HepG2 (cell line): ENCODE data around the gene RINL. TPM values are rescaled to one million over a fixed set of nuclear protein-coding genes. Genes with fewer than 3 reads are reported as not detected.
A peak's percentile ranks its signal among the peaks of the same experiment; 100 is the strongest.

Source experiments
- AHDC1 ChIP-seq: sonication (generic); formaldehyde crosslinking; IDR thresholded peaks from 2 replicates; pipeline ENCODE4 v1.5.1; 2020; ENCODE audit warnings: mild to moderate bottlenecking, missing genetic modification reagents, borderline replicate concordance
- BCL6 ChIP-seq: IDR thresholded peaks from 2 replicates; pipeline ENCODE4 v1.6.1; 2016; ENCODE audit warnings: missing genetic modification reagents, missing compliant biosample characterization
- CREM ChIP-seq, 2 experiments: sonication (generic) in 1 of 2; formaldehyde crosslinking in 1 of 2; IDR thresholded peaks; 2 replicates each; pipeline versions ENCODE4 v1.4.0 to v1.6.1; 2016 to 2020; ENCODE audit warnings: antibody characterized with exemption in 1 of 2, mild to moderate bottlenecking in 1 of 2, missing genetic modification reagents in 1 of 2
- ERF ChIP-seq: IDR thresholded peaks from 2 replicates; pipeline ENCODE4 v1.6.1; 2018; ENCODE audit warnings: missing biosample characterization, missing genetic modification reagents
- HNRNPUL1 ChIP-seq: fragments of 200-400 bp; formaldehyde crosslinking; IDR thresholded peaks from 2 replicates; pipeline ENCODE4 v1.6.1; 2017; ENCODE audit warnings: low read depth, mild to moderate bottlenecking, low read length, moderate library complexity
- MTA3 ChIP-seq: sonication (generic); formaldehyde crosslinking; IDR thresholded peaks from 2 replicates; pipeline ENCODE4 v1.4.0; 2020; ENCODE audit warnings: missing genetic modification reagents
- NR2F6 ChIP-seq, 2 experiments: IDR thresholded peaks; 2 replicates each; pipeline ENCODE4 v1.6.1; 2016; ENCODE audit warnings: antibody characterized with exemption in 1 of 2, mild to moderate bottlenecking in 1 of 2
- REPIN1 ChIP-seq: sonication (generic); formaldehyde crosslinking; IDR thresholded peaks from 2 replicates; pipeline ENCODE4 v1.8.0; 2022; ENCODE audit warnings: missing genetic modification reagents, low read depth, mild to moderate bottlenecking, borderline replicate concordance
- SMC3 ChIP-seq: IDR thresholded peaks from 2 replicates; pipeline ENCODE4 v1.6.1; 2011; ENCODE audit warnings: low read length, improper control_type of control experiment
- SP4 ChIP-seq: sonication (generic); formaldehyde crosslinking; IDR thresholded peaks from 2 replicates; pipeline ENCODE4 v1.8.1; 2023; ENCODE audit warnings: mild to moderate bottlenecking, missing genetic modification reagents
- TEAD3 ChIP-seq: optimal IDR thresholded peaks from 2 replicates; pipeline ENCODE3; 2016; ENCODE audit warnings: borderline replicate concordance
- TIGD3 ChIP-seq: sonication (generic); formaldehyde crosslinking; IDR thresholded peaks from 2 replicates; pipeline ENCODE4 v1.5.1; 2020; ENCODE audit warnings: mild to moderate bottlenecking, missing genetic modification reagents, borderline replicate concordance
- ZNF224 ChIP-seq: sonication (generic); formaldehyde crosslinking; IDR thresholded peaks from 2 replicates; pipeline ENCODE4 v1.5.0; 2020; ENCODE audit warnings: mild to moderate bottlenecking, missing genetic modification reagents
- ZNF30 ChIP-seq: sonication (generic); formaldehyde crosslinking; IDR thresholded peaks from 2 replicates; pipeline ENCODE4 v1.5.0; 2020; ENCODE audit warnings: mild to moderate bottlenecking, missing genetic modification reagents
- ZNF670 ChIP-seq: sonication (generic); formaldehyde crosslinking; IDR thresholded peaks from 2 replicates; pipeline ENCODE4 v1.8.0; 2022; ENCODE audit warnings: mild to moderate bottlenecking, missing genetic modification reagents, borderline replicate concordance
- ZNF841 ChIP-seq: sonication (generic); formaldehyde crosslinking; IDR thresholded peaks from 2 replicates; pipeline ENCODE4 v1.8.1; 2023; ENCODE audit warnings: missing genetic modification reagents, borderline replicate concordance
- polyA plus RNA-seq, 8 experiments: library from polyadenylated mRNA; depleted of rRNA in 3 of 8; stranded (reverse) in 7 of 8; unstranded in 1 of 8; fragments of >200 nt; fragmentation: Illumina TruSeq in 4 of 8; extraction: Trizol in 4 of 8; gene quantifications; 2 replicates each; pipeline versions ENCODE4 v1.2.1 to v1.2.3, GENCODE V29; 2011 to 2016; ENCODE audit warnings: low read depth in 4 of 8, missing spikeins in 1 of 8, mixed read lengths in 1 of 8; ENCODE audit not compliant: insufficient read depth in 1 of 8
- total RNA-seq, 5 experiments: library from RNA; depleted of rRNA; stranded (reverse); fragments of >200 nt; fragmentation: Illumina TruSeq; extraction: Trizol; gene quantifications; 2 replicates each; pipeline ENCODE4 v1.2.3, GENCODE V29; 2016; ENCODE audit warnings: low read depth in 1 of 5
- TF ChIP-seq, protein P1 (sequence below): sonication (generic); formaldehyde crosslinking; IDR thresholded peaks from 2 replicates; pipeline ENCODE4 v1.4.0; 2020; ENCODE audit warnings: missing genetic modification reagents, borderline replicate concordance
- TF ChIP-seq, protein P2 (sequence below): sonication (generic); formaldehyde crosslinking; IDR thresholded peaks from 2 replicates; pipeline ENCODE4 v1.4.0; 2020; ENCODE audit warnings: low read depth, mild to moderate bottlenecking, missing genetic modification reagents

RINL gene
- total and polyA plus RNA-seq, 2 of the 13 experiments (the other 11 are each of a cell fraction or from before 2014, with no cell fraction given): 11.4 to 18.0 TPM

GRCh38 chr19:38831142-38831605, 46.9 kb downstream of the RINL start (continued):
- TF ChIP-seq SP4 (CRISPR knock-in tag): no peak
- 0 out of 2 replicates have a peak, but pooled peaks have one; percentile 25 for TF ChIP-seq ZNF30
- TF ChIP-seq HNRNPUL1: no peak
- TF ChIP-seq ZNF224 (CRISPR knock-in tag): peak; percentile 70; the same call in 1 of the 2 replicates
- TF ChIP-seq CREM (IDR thresholded peaks at IDR 0.05): no peak
- no peak for TF ChIP-seq CREM (CRISPR knock-in tag; IDR thresholded peaks at IDR 0.05)
- TF ChIP-seq, protein P1, sequence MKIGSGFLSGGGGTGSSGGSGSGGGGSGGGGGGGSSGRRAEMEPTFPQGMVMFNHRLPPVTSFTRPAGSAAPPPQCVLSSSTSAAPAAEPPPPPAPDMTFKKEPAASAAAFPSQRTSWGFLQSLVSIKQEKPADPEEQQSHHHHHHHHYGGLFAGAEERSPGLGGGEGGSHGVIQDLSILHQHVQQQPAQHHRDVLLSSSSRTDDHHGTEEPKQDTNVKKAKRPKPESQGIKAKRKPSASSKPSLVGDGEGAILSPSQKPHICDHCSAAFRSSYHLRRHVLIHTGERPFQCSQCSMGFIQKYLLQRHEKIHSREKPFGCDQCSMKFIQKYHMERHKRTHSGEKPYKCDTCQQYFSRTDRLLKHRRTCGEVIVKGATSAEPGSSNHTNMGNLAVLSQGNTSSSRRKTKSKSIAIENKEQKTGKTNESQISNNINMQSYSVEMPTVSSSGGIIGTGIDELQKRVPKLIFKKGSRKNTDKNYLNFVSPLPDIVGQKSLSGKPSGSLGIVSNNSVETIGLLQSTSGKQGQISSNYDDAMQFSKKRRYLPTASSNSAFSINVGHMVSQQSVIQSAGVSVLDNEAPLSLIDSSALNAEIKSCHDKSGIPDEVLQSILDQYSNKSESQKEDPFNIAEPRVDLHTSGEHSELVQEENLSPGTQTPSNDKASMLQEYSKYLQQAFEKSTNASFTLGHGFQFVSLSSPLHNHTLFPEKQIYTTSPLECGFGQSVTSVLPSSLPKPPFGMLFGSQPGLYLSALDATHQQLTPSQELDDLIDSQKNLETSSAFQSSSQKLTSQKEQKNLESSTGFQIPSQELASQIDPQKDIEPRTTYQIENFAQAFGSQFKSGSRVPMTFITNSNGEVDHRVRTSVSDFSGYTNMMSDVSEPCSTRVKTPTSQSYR (CRISPR knock-in tag): 0 out of 2 replicates have a peak, but pooled peaks have one; percentile 9
- TF ChIP-seq ERF (CRISPR knock-in tag): 0 out of 2 replicates have a peak, but pooled peaks have one; percentile 56
- TF ChIP-seq REPIN1: no peak
- TF ChIP-seq, protein P2, sequence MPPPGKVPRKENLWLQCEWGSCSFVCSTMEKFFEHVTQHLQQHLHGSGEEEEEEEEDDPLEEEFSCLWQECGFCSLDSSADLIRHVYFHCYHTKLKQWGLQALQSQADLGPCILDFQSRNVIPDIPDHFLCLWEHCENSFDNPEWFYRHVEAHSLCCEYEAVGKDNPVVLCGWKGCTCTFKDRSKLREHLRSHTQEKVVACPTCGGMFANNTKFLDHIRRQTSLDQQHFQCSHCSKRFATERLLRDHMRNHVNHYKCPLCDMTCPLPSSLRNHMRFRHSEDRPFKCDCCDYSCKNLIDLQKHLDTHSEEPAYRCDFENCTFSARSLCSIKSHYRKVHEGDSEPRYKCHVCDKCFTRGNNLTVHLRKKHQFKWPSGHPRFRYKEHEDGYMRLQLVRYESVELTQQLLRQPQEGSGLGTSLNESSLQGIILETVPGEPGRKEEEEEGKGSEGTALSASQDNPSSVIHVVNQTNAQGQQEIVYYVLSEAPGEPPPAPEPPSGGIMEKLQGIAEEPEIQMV (CRISPR knock-in tag): peak; percentile 48; the same call in 1 of the 2 replicates
- TF ChIP-seq AHDC1 (CRISPR knock-in tag): no peak
- no peak for TF ChIP-seq MTA3 (CRISPR knock-in tag)
- TF ChIP-seq ZNF841: no peak
- peak; percentile 63 for TF ChIP-seq TEAD3 (CRISPR knock-in tag)
- peak; percentile 70; the same call in 1 of the 2 replicates for TF ChIP-seq ZNF670
- 0 out of 2 replicates have a peak, but pooled peaks have one; percentile 23 for TF ChIP-seq BCL6 (CRISPR knock-in tag)
- 0 out of 2 replicates have a peak, but pooled peaks have one; percentile 29 for TF ChIP-seq NR2F6 (IDR thresholded peaks at IDR 0.05)
- no peak for TF ChIP-seq NR2F6 (CRISPR knock-in tag; IDR thresholded peaks at IDR 0.05)
- TF ChIP-seq TIGD3: no peak
- peak; percentile 12; the same call in 1 of the 2 replicates for TF ChIP-seq SMC3
